Loucy (cell line): ENCODE measurements around the gene HTR2B.

ENCODE experiments used
- EZH2phosphoT487 ChIP-seq: fragments of 200-600 bp; IDR thresholded peaks from 2 replicates; pipeline ENCODE4 v1.6.1; 2018; ENCODE audit warnings: antibody characterized with exemption, mild to moderate bottlenecking, moderate library complexity, borderline replicate concordance
- TF ChIP-seq, protein P1 (sequence below): fragments of 200-600 bp; sonication (generic); conservative IDR thresholded peaks from 2 replicates; pipeline ENCODE4 v1.5.1; 2014; ENCODE audit warnings: mild to moderate bottlenecking, antibody characterized with exemption, low read length

GRCh38 chr2:231127480-231127879, 2.6 kb upstream of the HTR2B start:
- TF ChIP-seq, protein P1, sequence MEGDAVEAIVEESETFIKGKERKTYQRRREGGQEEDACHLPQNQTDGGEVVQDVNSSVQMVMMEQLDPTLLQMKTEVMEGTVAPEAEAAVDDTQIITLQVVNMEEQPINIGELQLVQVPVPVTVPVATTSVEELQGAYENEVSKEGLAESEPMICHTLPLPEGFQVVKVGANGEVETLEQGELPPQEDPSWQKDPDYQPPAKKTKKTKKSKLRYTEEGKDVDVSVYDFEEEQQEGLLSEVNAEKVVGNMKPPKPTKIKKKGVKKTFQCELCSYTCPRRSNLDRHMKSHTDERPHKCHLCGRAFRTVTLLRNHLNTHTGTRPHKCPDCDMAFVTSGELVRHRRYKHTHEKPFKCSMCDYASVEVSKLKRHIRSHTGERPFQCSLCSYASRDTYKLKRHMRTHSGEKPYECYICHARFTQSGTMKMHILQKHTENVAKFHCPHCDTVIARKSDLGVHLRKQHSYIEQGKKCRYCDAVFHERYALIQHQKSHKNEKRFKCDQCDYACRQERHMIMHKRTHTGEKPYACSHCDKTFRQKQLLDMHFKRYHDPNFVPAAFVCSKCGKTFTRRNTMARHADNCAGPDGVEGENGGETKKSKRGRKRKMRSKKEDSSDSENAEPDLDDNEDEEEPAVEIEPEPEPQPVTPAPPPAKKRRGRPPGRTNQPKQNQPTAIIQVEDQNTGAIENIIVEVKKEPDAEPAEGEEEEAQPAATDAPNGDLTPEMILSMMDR: no peak
- TF ChIP-seq EZH2phosphoT487: no peak
